Neural cell (in vitro differentiated cells): ENCODE results near the gene FN3K. TPM values are rescaled to one million over a fixed set of nuclear protein-coding genes. Genes with fewer than 3 reads are reported as not detected.

Experiments
- H2AFZ ChIP-seq: fragments of 200-600, 300-800 bp; sonication (generic), shearing (Covaris generic); 2 replicates; pipeline ENCODE4 v1.6.0; 2014; ENCODE audit warnings: low read depth, mild to moderate bottlenecking, antibody characterized with exemption, low read length, moderate library complexity
- H3F3A ChIP-seq: fragments of 200-600 bp; shearing (Covaris generic); 2 replicates; pipeline ENCODE4 v1.6.1; 2016; ENCODE audit warnings: mild to moderate bottlenecking, moderate library complexity, mixed read lengths, antibody characterized with exemption, low read length; ENCODE audit not compliant: insufficient read depth, poor library complexity, severe bottlenecking
- H3K27ac ChIP-seq: fragments of 200-600, 300-800 bp; sonication (generic), shearing (Covaris generic); 2 replicates; pipeline ENCODE4 v1.5.1; 2014; ENCODE audit warnings: mild to moderate bottlenecking, low read length, moderate library complexity
- H3K27me3 ChIP-seq: fragments of 300-800, 200-600 bp; sonication (generic), shearing (Covaris generic); 2 replicates; pipeline ENCODE4 v1.6.0; 2014; ENCODE audit warnings: mild to moderate bottlenecking, low read depth, low read length, moderate library complexity; ENCODE audit not compliant: insufficient read depth
- H3K36me3 ChIP-seq: fragments of 300-800, 200-600 bp; sonication (generic), shearing (Covaris generic); 2 replicates; pipeline ENCODE4 v1.5.1; 2014; ENCODE audit warnings: mild to moderate bottlenecking, antibody characterized with exemption, low read length, moderate library complexity; ENCODE audit not compliant: insufficient read depth
- H3K4me2 ChIP-seq: fragments of 300-800, 200-600 bp; sonication (generic), shearing (Covaris generic); 2 replicates; pipeline ENCODE4 v1.6.0; 2014; ENCODE audit warnings: mild to moderate bottlenecking, low read length
- H3K4me3 ChIP-seq: fragments of 300-800, 200-600 bp; sonication (generic), shearing (Covaris generic); 2 replicates; pipeline ENCODE4 v1.5.1; 2014; ENCODE audit warnings: mild to moderate bottlenecking, low read length, moderate library complexity
- H3K79me2 ChIP-seq: fragments of 200-600 bp; shearing (Covaris generic); replicated peaks from 2 replicates; pipeline ENCODE4 v1.6.0; 2014; ENCODE audit warnings: mild to moderate bottlenecking, low read length, moderate library complexity; ENCODE audit not compliant: insufficient read depth
- H3K9ac ChIP-seq: fragments of 300-800, 200-600 bp; sonication (generic), shearing (Covaris generic); 2 replicates; pipeline ENCODE4 v1.6.1; 2016; ENCODE audit warnings: mild to moderate bottlenecking, low read length, mixed read lengths
- H3K9me2 ChIP-seq: fragments of 200-600 bp; shearing (Covaris generic); 2 replicates; pipeline ENCODE4 v1.6.1; 2016; ENCODE audit warnings: mild to moderate bottlenecking, low read length, mixed read lengths; ENCODE audit not compliant: insufficient read depth
- H3K9me3 ChIP-seq: fragments of 200-600, 300-800 bp; sonication (generic), shearing (Covaris generic); 2 replicates; pipeline ENCODE4 v1.6.1; 2016; ENCODE audit warnings: mild to moderate bottlenecking, mixed run types, low read length, moderate library complexity, mixed read lengths
- H4K20me1 ChIP-seq: fragments of 200-600 bp; shearing (Covaris generic); 2 replicates; pipeline ENCODE4 v1.6.1; 2016; ENCODE audit warnings: mild to moderate bottlenecking, mixed run types; ENCODE audit not compliant: insufficient read depth
- CTCF ChIP-seq: fragments of 450-650 bp; IDR thresholded peaks from 2 replicates; pipeline ENCODE4 v1.5.1; 2014; ENCODE audit warnings: antibody characterized with exemption, mild to moderate bottlenecking, moderate library complexity; ENCODE audit not compliant: poor library complexity, severe bottlenecking
- EP300 ChIP-seq: fragments of 450-650 bp; conservative IDR thresholded peaks from 2 replicates; pipeline ENCODE4 v1.6.1; 2014; ENCODE audit warnings: antibody characterized with exemption, mild to moderate bottlenecking, moderate library complexity; ENCODE audit not compliant: poor library complexity, severe bottlenecking
- EZH2 ChIP-seq: fragments of 200-600, 300-800 bp; shearing (Covaris generic), sonication (generic); IDR thresholded peaks from 2 replicates; pipeline ENCODE4 v1.6.1; 2014; ENCODE audit warnings: antibody characterized with exemption, low read length, borderline replicate concordance, mild to moderate bottlenecking; ENCODE audit not compliant: insufficient read depth, poor library complexity, severe bottlenecking
- MXI1 ChIP-seq: fragments of 450-650 bp; conservative IDR thresholded peaks from 2 replicates; pipeline ENCODE4 v1.6.1; 2014; ENCODE audit warnings: antibody characterized with exemption, mild to moderate bottlenecking; ENCODE audit not compliant: poor library complexity, severe bottlenecking
- POLR2AphosphoS5 ChIP-seq: IDR thresholded peaks from 2 replicates; pipeline ENCODE4 v1.6.1; 2012
- RAD21 ChIP-seq: fragments of 450-650 bp; conservative IDR thresholded peaks from 2 replicates; pipeline ENCODE4 v1.6.1; 2014; ENCODE audit warnings: antibody characterized with exemption, mild to moderate bottlenecking, moderate library complexity
- REST ChIP-seq: IDR thresholded peaks from 2 replicates; pipeline ENCODE4 v1.6.1; 2012; ENCODE audit warnings: borderline replicate concordance
- polyA plus RNA-seq: library from polyadenylated mRNA; depleted of rRNA; stranded (reverse); fragments of >200 nt; gene quantifications from 2 replicates; pipeline ENCODE4 v1.2.3, GENCODE V29; 2014

FN3K gene
- polyA plus RNA-seq, 1 donor from 2014 or later = 6.0 TPM

- H3K9me2 ChIP-seq = no peaks in the 10 kb centered on the region
- no peak overlapping the region for H3K27ac ChIP-seq
- H4K20me1 ChIP-seq = no peaks in the 10 kb centered on the region
- H3K79me2 ChIP-seq = no peaks in the 10 kb centered on the region
- H3K36me3 ChIP-seq = peaks cover 11% of the 10 kb centered on the region
- no peak overlapping the region for H3K9ac ChIP-seq
- peaks cover 10% of the 10 kb centered on the region for H3K9me3 ChIP-seq
- no peak overlapping the region for H3K4me3 ChIP-seq
- H2AFZ ChIP-seq = no peak overlapping the region
- H3K27me3 ChIP-seq = no peaks in the 10 kb centered on the region
- H3F3A ChIP-seq = no peaks in the 10 kb centered on the region
- TF ChIP-seq RAD21 (no peak), EZH2 (no peak), CTCF (no peak), EP300 (no peak), POLR2AphosphoS5 (no peak)
- no peak overlapping the region for H3K4me2 ChIP-seq
Observed at GRCh38 chr17:82737967-82738877, 2.8 kb downstream of the FN3K start.

GRCh38 chr17:82740906-82741759 lies 5.7 kb downstream of the FN3K start:
- Histone ChIP-seq H3K4me3 (no peak overlapping the region), H3F3A (no peaks in the 10 kb centered on the region), H3K27ac (no peak overlapping the region), H3K9me2 (no peaks in the 10 kb centered on the region), H3K9me3 (peaks cover 14% of the 10 kb centered on the region), H2AFZ (no peak overlapping the region), H3K9ac (no peak overlapping the region), H3K27me3 (no peaks in the 10 kb centered on the region), H4K20me1 (no peaks in the 10 kb centered on the region), H3K4me2 (no peak overlapping the region), H3K36me3 (peaks cover 11% of the 10 kb centered on the region), H3K79me2 (no peaks in the 10 kb centered on the region)
- TF ChIP-seq MXI1 (no peak), EZH2 (no peak), REST (no peak), CTCF (no peak)
